GM12875 (cell line): ENCODE measurements around the gene HOXC13.

ENCODE experiments used
- H3K4me3 ChIP-seq: one replicate; pipeline ENCODE4 v1.5.1; 2011; ENCODE audit warnings: low read depth, low read length, control low read depth
- TF ChIP-seq, protein P1 (sequence below): IDR thresholded peaks from 2 replicates; pipeline ENCODE4 v1.5.1; 2011; ENCODE audit warnings: low read depth, mild to moderate bottlenecking, control low read depth, inconsistent platforms, low read length, moderate library complexity, borderline replicate concordance; ENCODE audit not compliant: insufficient read depth

Gene HOXC13

DNA sequence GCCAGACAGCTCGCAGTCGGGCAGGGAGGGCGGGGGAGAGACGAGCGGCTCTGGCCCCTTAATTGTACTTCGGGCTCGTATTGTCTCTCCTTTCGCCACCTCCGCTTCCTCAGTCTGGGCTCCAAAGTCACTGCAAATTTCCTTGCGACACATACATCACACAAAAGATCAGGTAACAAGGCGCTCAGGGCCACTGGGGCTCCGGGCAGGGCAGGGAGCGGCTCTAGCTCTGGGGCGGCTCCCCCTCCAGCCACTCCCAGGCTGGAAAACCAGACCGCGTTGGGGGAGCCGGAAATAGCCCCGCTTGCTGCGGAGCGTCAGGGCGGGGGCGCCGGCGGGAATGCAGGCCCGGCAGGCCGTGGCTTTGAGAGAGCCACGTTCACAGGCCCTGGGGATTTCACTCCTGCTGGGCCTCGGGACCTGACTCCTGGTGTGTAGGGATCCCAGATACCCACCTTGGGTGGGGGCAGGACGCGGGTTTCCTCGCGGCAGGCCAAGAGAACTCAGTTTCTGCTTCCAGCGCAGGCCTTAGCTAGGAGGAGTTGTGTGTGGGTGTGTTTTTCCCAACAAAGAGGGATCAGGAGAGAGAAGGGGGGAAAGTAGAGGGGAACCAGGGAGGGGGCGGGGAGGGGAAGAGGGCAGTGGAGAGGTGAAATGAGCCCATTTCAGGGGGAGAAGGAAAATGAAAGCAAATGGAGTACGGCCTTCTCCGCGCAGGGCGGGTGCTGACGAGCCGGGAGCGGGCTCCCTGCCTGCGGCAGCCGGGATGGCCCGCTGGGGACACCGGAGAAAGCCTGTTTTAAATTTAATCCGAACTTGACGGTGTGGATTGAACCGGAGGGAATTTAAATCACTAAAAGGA is 57.0 kb downstream of the HOXC13 start:
- H3K4me3 ChIP-seq, result peak overlapping the region; percentile 49
- TF ChIP-seq, protein P1, sequence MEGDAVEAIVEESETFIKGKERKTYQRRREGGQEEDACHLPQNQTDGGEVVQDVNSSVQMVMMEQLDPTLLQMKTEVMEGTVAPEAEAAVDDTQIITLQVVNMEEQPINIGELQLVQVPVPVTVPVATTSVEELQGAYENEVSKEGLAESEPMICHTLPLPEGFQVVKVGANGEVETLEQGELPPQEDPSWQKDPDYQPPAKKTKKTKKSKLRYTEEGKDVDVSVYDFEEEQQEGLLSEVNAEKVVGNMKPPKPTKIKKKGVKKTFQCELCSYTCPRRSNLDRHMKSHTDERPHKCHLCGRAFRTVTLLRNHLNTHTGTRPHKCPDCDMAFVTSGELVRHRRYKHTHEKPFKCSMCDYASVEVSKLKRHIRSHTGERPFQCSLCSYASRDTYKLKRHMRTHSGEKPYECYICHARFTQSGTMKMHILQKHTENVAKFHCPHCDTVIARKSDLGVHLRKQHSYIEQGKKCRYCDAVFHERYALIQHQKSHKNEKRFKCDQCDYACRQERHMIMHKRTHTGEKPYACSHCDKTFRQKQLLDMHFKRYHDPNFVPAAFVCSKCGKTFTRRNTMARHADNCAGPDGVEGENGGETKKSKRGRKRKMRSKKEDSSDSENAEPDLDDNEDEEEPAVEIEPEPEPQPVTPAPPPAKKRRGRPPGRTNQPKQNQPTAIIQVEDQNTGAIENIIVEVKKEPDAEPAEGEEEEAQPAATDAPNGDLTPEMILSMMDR, result no peak
